GM18868 (cell line): ENCODE data around the gene TBX15.

Experiments
- ATAC-seq: cut with Tn5 transposase; IDR thresholded peaks from one replicate; pipeline ENCODE4 v1.9.1; 2021; ENCODE audit warnings: mild to moderate bottlenecking, moderate library complexity; ENCODE audit not compliant: unreplicated experiment

The TBX15 gene

DNA sequence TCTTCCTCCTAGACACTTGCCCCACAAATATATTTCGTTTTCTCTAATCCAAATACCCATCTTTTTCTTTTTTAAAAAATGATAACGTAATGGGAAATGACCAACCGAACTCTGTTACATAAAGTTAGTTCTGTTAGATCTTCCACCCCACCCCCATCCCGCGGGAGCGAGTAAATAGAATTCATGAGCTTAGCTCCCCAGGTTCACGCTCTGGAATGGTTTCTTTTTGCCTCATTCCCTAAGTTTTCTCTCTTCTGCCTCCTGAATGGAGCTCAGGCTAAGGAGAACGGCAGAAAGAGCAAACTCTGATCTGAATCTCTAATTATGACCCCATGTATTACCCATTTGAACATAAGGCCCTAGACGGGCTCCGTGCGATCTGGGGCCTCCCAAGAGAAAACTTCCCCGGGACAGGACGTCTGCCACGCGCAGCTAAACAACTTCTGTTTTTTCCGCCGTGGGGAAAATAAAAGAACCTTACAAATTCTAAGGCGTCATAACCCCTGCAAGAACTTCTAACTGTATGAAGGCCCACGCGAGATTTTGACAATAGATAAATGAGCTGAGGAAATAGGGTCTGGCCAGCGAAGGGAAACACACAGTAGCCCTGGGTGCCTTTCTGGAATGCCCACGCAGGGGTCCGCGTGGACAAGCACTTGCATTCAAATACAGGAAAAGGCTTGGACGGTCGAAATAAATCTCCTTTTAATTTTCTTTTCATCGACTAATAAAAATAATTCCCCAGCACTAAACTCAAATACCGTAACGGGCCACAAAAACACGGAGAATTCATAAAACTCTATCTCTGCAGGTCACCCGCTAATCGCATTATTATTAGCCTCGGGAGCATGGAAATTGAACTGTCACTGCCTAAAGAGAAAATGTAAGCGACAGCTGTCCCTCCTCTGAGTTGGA, 2.2 kb downstream of the TBX15 start:
- ATAC-seq: no peak

GRCh38 chr1:118984722-118985639, 3.2 kb downstream of the TBX15 start:
- no peak for ATAC-seq

DNA sequence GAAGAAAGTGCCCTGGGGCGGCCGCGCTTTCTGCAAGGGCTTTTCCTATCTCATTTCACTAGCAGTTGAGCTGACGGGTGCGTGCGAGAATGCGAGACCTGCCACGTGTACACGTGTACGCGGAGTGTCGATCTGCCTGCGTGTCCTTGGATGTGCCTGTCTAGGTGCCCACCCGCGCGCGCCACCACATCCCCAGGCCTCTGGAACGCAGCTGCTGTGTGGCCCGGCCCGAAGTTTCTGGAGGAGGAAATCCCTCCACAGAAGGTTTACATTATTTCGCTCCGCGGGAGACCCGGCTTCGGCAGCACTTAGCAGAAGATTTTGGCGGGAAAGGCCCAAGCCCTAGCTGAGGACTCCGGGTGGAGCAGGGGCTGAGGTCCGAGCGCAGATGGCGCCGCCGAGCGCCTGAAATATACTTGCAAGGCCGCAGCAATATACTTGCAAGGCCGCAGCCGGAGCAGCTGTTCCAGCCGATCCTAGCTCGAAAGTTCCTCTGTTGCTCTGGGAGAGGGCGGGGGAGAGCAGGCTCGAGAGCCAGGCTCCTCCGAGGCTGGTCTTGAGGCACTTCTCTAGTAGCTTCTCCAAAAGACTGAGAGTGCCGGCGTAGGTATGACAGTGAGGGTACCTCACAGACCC, 3.9 kb downstream of the TBX15 start:
- ATAC-seq: no peak

DNA sequence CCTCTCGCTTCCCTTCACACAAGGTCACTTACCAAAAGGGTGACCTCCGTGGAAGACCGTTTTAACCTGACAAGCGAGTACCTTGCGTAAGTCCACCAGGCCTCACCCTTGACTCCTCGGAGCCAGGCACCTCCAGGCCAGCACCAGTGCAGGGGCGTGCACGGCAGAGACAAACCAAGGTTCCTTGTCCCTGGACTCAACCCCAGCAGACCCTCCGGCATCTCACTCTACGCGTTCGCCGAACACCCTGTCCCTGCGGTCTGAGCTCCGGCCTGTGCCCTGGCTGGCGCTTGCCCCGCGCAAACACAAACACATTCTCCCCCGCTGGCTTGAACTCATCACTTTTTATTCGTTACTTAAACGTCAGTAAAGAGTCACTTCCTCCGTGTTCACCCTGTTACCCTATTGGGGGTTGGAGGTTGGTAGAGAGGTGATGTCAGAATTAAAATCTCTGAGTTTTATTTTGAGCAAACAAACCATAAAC, 4.5 kb downstream of the TBX15 start:
- ATAC-seq: no peak

DNA sequence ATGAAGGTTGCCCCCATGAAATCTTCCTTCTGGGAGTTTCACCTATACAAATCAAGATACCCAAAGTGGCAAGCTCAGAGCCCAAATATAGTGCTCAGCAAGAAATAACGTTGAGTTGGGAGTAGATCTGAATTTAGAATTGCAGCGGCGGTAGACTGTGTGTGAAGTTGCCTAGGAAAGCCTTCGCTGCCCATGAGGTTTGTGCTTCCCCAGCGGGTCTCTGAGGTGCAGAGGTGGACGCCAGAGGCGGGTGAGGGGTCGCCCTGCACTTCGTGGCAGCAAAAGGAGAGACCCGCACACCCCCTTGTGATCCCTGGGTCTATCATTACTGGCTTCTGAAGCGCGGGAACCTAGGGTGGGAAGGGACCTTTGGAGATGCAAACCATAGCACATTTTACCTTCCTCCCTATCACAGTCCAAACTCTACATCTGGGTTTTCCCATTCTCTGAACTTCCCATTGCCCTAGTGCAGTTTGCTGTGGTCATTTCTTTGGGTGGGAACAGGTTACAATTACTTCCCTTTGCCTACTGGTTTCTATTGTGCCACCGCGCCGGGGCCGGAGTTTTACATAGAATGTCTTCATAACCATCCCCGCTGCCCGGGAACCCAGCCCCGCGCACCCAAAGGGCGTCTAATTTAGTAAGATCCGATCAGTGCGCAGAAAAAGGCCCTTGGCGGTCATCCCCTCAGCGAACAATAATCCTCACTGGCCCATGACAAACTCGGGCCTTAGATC, 5.2 kb downstream of the TBX15 start:
- no peak for ATAC-seq

GRCh38 chr1:118982266-118982665, 5.9 kb downstream of the TBX15 start:
- ATAC-seq: no peak

DNA sequence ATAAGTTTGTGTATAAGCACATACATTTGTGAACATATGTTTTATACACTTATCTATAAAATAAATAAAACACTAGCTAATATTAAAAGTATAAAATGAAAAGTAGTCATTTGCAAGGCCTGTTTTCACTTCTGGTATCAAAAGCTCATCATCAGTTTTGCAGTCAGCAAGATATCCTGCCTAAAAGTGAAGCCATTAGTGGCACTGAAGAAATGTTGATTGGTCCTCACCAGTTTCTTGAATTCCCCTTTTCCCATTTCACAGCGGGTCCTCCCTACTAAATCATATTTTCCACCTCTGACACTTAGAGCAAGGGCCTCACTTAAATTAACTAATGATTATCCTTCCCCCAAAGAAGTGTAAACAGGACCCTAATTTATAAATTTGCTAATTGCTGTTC, 6.7 kb downstream of the TBX15 start:
- no peak for ATAC-seq

GRCh38 chr1:118979754-118980575, 8.2 kb downstream of the TBX15 start:
- no peak for ATAC-seq

DNA sequence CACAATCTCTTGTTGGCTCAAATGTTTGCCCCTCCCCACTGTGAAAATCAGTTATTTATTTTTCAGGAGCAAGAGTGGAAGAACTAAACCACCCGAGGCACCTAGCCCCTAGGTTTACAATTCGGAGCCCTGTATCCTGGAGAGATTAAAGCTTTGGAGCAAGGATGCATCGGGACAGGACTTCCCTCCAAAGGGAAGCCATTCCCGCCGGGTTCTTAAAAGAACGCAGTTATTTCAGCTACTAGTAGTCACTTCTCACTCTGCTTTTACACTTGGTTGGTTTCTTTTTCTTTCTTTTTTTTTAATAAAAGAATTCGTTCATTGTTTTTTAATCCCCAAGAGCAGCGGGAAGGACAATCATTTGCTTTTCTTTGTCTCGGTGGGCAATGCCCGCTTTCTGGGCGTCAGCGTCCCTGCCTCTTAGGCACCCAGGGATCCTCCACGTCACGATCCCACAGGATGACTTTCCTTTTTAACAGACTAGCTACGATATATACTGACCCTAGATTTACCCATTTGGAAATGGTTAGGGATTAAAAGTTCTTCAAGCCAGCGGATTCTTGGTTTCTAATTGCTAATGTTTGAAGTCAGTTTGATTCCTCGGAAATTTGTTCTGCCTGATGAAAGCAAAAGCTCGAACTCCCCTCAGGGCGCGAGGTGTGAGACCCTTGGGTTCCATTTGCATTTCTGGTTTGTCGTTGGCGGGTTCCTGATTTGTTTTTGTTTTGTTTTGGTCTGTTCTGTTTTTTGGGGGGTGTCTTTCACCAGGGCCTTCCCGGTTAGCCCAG, 9.0 kb downstream of the TBX15 start:
- ATAC-seq: no peak

DNA sequence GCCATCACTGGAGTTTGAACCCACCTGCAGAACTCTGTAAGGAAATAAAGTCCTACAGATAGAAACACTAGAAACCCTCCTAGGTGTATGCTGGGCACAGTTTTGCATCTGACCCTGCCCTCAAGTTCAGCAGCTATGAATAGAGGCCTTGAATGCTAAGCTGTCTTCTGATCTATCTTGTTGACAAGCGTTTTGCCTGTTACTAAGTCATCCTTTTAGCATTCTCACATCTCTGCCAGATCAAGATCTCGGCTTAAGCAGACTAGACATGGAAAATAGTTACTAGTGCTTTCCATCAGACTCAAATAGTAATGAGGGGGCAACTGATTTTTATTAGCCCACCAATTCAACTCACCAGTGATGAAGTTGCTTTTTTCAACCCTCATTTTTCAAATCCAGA, 10.5 kb downstream of the TBX15 start:
- ATAC-seq: no peak

- no peak for ATAC-seq
These were observed 13.5 kb downstream of the TBX15 start for GRCh38 chr1:118974661-118975060.

DNA sequence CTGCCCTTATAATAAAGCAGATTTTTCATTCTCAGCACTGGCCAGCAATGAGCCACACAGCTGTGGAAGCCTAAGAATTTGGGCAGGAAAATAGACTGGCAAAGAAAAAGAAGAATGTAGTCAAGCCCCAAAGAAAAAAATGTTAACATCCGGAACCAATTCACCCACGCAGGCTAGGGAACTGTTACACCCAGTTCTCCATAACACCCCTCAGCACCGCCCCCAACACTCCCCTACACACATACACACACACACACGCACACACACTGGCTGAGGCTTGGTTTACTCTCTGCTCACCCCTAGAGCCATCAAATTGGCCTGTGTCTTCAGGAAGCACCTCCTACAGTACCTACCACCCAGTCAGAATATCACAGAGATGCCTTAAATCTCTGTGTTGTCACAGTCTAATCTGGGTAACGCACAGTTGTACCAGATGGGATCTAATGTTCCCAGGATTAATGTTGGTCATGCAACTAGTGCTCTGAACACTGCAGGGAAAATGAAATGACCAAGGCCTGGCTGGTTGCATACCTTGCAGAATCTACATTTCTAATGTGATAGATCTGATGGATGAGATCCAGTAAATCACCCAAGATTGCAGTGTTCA, 14.5 kb downstream of the TBX15 start:
- no peak for ATAC-seq

DNA sequence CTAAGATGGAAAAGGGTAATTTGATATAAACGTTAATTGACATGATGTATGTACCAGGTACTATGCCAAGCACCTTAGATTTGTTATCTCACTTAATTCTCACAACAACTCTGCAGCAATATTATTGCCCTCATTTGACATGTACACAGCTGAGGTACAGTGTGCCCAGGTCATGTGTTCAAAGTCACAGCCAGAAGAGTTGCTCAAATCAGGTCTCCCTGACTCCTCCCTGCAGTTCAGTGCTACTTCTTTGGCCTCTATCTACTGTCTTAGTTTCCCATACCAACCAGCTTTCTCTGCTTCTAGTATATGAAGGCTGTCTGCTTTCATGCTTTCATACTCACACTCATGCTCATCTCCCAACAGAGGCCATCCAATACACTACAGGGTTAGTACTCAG, 15.1 kb downstream of the TBX15 start:
- no peak for ATAC-seq

DNA sequence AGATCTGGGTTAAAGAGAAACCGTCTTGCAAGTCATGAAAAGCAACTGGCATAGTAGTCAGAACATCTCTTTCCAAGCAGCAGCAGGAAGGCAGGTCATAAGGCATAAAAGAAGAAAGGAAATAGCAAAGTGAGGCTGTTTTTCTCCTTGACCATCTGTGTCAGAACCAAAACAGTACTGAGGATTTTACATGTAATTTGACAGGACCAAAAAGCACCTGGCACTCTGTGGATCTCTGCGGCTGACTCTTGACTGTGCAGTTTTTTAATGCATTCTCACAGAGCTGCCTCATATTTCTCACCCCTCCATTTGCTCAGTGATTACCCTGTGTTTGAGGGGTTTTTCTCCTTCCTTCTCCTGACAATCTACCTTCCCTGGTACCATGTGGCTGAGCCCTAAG, 17.7 kb downstream of the TBX15 start:
- ATAC-seq: no peak

GRCh38 chr1:118963456-118964430, 24.4 kb downstream of the TBX15 start:
- no peak for ATAC-seq

GRCh38 chr1:118963138-118963455, 25.0 kb downstream of the TBX15 start:
- ATAC-seq: no peak

- no peak for ATAC-seq
These were observed 27.0 kb downstream of the TBX15 start for GRCh38 chr1:118961156-118961555.
